Activated T-cell treated with anti-CD3 and anti-CD28 coated beads, Interleukin-2, amount 50 U/mL, for 24 hours (primary cell): ENCODE measurements around the gene RELT.
A peak's percentile ranks its signal among the peaks of the same experiment; 100 is the strongest.

Source experiments
- DNase-seq: peaks from one replicate; pipeline ENCODE4 v3.0.0-alpha.2; 2020
- H3K27ac Mint-ChIP-seq: 2 replicates; pipeline ENCODE4 v1.8.0; 2020; ENCODE audit warnings: mild to moderate bottlenecking, mixed read lengths
- H3K27me3 Mint-ChIP-seq: 2 replicates; pipeline ENCODE4 v1.8.0; 2020; ENCODE audit warnings: mixed read lengths
- H3K36me3 Mint-ChIP-seq: 2 replicates; pipeline ENCODE4 v1.8.0; 2020; ENCODE audit warnings: low read depth, mixed read lengths
- H3K4me1 Mint-ChIP-seq: 2 replicates; pipeline ENCODE4 v1.8.0; 2020; ENCODE audit warnings: low read depth, mixed read lengths
- H3K4me3 Mint-ChIP-seq: 2 replicates; pipeline ENCODE4 v1.8.0; 2020; ENCODE audit warnings: mild to moderate bottlenecking, moderate library complexity, mixed read lengths
- H3K9me3 Mint-ChIP-seq: 2 replicates; pipeline ENCODE4 v1.8.0; 2020; ENCODE audit warnings: mixed read lengths

The RELT gene

GRCh38 chr11:73379189-73379880, 3.1 kb downstream of the RELT start:
- Mint-ChIP-seq H3K36me3 (peaks cover 35% of the 10 kb centered on the region), H3K27me3 (no peaks in the 10 kb centered on the region), H3K4me1 (peaks cover 79% of the 10 kb centered on the region), H3K27ac (peak overlapping the region; percentile 97), H3K9me3 (no peaks in the 10 kb centered on the region), H3K4me3 (no peak overlapping the region)
- no peak for DNase-seq

- Mint-ChIP-seq H3K27ac (no peak overlapping the region), H3K9me3 (no peaks in the 10 kb centered on the region), H3K4me1 (peaks cover 87% of the 10 kb centered on the region), H3K36me3 (peaks cover 38% of the 10 kb centered on the region), H3K27me3 (no peaks in the 10 kb centered on the region), H3K4me3 (no peak overlapping the region)
- no peak for DNase-seq
Measured at GRCh38 chr11:73380331-73380730, 4.1 kb downstream of the RELT start.

GRCh38 chr11:73380897-73381410, 4.8 kb downstream of the RELT start:
- Mint-ChIP-seq H3K4me1 (peaks cover 87% of the 10 kb centered on the region), H3K27me3 (no peaks in the 10 kb centered on the region), H3K36me3 (peaks cover 42% of the 10 kb centered on the region), H3K4me3 (no peak overlapping the region), H3K9me3 (no peaks in the 10 kb centered on the region), H3K27ac (peak overlapping the region; percentile 47)
- no peak for DNase-seq

- H3K27me3 Mint-ChIP-seq, result no peaks in the 10 kb centered on the region
- no peak overlapping the region for H3K4me3 Mint-ChIP-seq
- peaks cover 92% of the 10 kb centered on the region for H3K4me1 Mint-ChIP-seq
- no peaks in the 10 kb centered on the region for H3K9me3 Mint-ChIP-seq
- peaks cover 42% of the 10 kb centered on the region for H3K36me3 Mint-ChIP-seq
- DNase-seq, result no peak
- no peak overlapping the region for H3K27ac Mint-ChIP-seq
Measured at GRCh38 chr11:73381589-73381988, 5.4 kb downstream of the RELT start.

GRCh38 chr11:73382183-73382582, 6.0 kb downstream of the RELT start:
- DNase-seq, result no peak
- H3K4me3 Mint-ChIP-seq, result no peak overlapping the region
- peak overlapping the region; percentile 63 for H3K27ac Mint-ChIP-seq
- H3K4me1 Mint-ChIP-seq, result peaks cover 91% of the 10 kb centered on the region
- H3K36me3 Mint-ChIP-seq, result peaks cover 40% of the 10 kb centered on the region
- H3K9me3 Mint-ChIP-seq, result no peaks in the 10 kb centered on the region
- no peaks in the 10 kb centered on the region for H3K27me3 Mint-ChIP-seq

GRCh38 chr11:73382747-73383146, 6.5 kb downstream of the RELT start:
- H3K27ac Mint-ChIP-seq, result peak overlapping the region; percentile 63

GRCh38 chr11:73383249-73384124, 7.3 kb downstream of the RELT start:
- peak overlapping the region; percentile 61 for H3K27ac Mint-ChIP-seq
- H3K4me3 Mint-ChIP-seq, result peak overlapping the region; percentile 10
- peaks cover 87% of the 10 kb centered on the region for H3K4me1 Mint-ChIP-seq
- no peaks in the 10 kb centered on the region for H3K9me3 Mint-ChIP-seq
- peaks cover 39% of the 10 kb centered on the region for H3K36me3 Mint-ChIP-seq
- no peak for DNase-seq
- no peaks in the 10 kb centered on the region for H3K27me3 Mint-ChIP-seq

More at GRCh38 chr11:73382747-73383146, 6.5 kb downstream of the RELT start:
- H3K4me1 Mint-ChIP-seq, result peaks cover 90% of the 10 kb centered on the region
- DNase-seq, result no peak
- H3K4me3 Mint-ChIP-seq, result no peak overlapping the region
- no peaks in the 10 kb centered on the region for H3K9me3 Mint-ChIP-seq
- peaks cover 40% of the 10 kb centered on the region for H3K36me3 Mint-ChIP-seq
- no peaks in the 10 kb centered on the region for H3K27me3 Mint-ChIP-seq

GRCh38 chr11:73384125-73384441, 7.9 kb downstream of the RELT start:
- no peak for DNase-seq
- Mint-ChIP-seq H3K36me3 (peaks cover 40% of the 10 kb centered on the region), H3K4me1 (peaks cover 81% of the 10 kb centered on the region), H3K9me3 (no peaks in the 10 kb centered on the region), H3K27ac (peak overlapping the region; percentile 61), H3K27me3 (no peaks in the 10 kb centered on the region), H3K4me3 (peak overlapping the region; percentile 10)

- DNase-seq, result no peak
- H3K27ac Mint-ChIP-seq, result peak overlapping the region; percentile 84
- H3K36me3 Mint-ChIP-seq, result peaks cover 41% of the 10 kb centered on the region
- no peaks in the 10 kb centered on the region for H3K27me3 Mint-ChIP-seq
- H3K9me3 Mint-ChIP-seq, result no peaks in the 10 kb centered on the region
- H3K4me1 Mint-ChIP-seq, result peaks cover 77% of the 10 kb centered on the region
- peak overlapping the region; percentile 35 for H3K4me3 Mint-ChIP-seq
Measured at GRCh38 chr11:73384531-73384871, 8.3 kb downstream of the RELT start.

- H3K4me3 Mint-ChIP-seq, result peak overlapping the region; percentile 35
- H3K9me3 Mint-ChIP-seq, result no peaks in the 10 kb centered on the region
- peaks cover 75% of the 10 kb centered on the region for H3K4me1 Mint-ChIP-seq
- no peak for DNase-seq
- H3K27ac Mint-ChIP-seq, result peak overlapping the region; percentile 84
- peaks cover 42% of the 10 kb centered on the region for H3K36me3 Mint-ChIP-seq
- H3K27me3 Mint-ChIP-seq, result no peaks in the 10 kb centered on the region
Measured at GRCh38 chr11:73384872-73385689, 8.9 kb downstream of the RELT start.

- H3K27ac Mint-ChIP-seq, result peak overlapping the region; percentile 84
- no peak for DNase-seq
- H3K27me3 Mint-ChIP-seq, result no peaks in the 10 kb centered on the region
- H3K9me3 Mint-ChIP-seq, result no peaks in the 10 kb centered on the region
- peaks cover 66% of the 10 kb centered on the region for H3K4me1 Mint-ChIP-seq
- H3K4me3 Mint-ChIP-seq, result no peak overlapping the region
- peaks cover 47% of the 10 kb centered on the region for H3K36me3 Mint-ChIP-seq
Measured at GRCh38 chr11:73386016-73386415, 9.8 kb downstream of the RELT start.

- no peaks in the 10 kb centered on the region for H3K27me3 Mint-ChIP-seq
- H3K27ac Mint-ChIP-seq, result peak overlapping the region; percentile 87
- H3K9me3 Mint-ChIP-seq, result no peaks in the 10 kb centered on the region
- no peak for DNase-seq
- H3K36me3 Mint-ChIP-seq, result peaks cover 50% of the 10 kb centered on the region
- peaks cover 63% of the 10 kb centered on the region for H3K4me1 Mint-ChIP-seq
- H3K4me3 Mint-ChIP-seq, result no peak overlapping the region
Measured at GRCh38 chr11:73386546-73386945, 10.3 kb downstream of the RELT start.

- Mint-ChIP-seq H3K27me3 (no peaks in the 10 kb centered on the region), H3K9me3 (no peaks in the 10 kb centered on the region), H3K4me1 (peaks cover 51% of the 10 kb centered on the region), H3K27ac (peak overlapping the region; percentile 87), H3K36me3 (peaks cover 55% of the 10 kb centered on the region), H3K4me3 (no peak overlapping the region)
- DNase-seq, result no peak
Measured at GRCh38 chr11:73387594-73388264, 11.5 kb downstream of the RELT start.
